GM12892 (cell line): ENCODE data around the gene B3GAT2.
A peak's percentile ranks its signal among the peaks of the same experiment; 100 is the strongest.

Experiments
- DNase-seq: peaks from one replicate; pipeline ENCODE4 v3.0.0; 2011; ENCODE audit not compliant: insufficient read length
- FAIRE-seq: peaks from 2 replicates; lab custom pipeline; 2011; peaks lifted over from hg19 to GRCh38; lab: Jason Lieb, UNC
- POLR2A ChIP-seq: IDR thresholded peaks from 2 replicates; pipeline ENCODE4 v1.6.1; 2011; ENCODE audit warnings: low read depth, low read length, control low read depth
- POLR2AphosphoS5 ChIP-seq: IDR thresholded peaks from 2 replicates; pipeline ENCODE4 v1.6.1; 2011; ENCODE audit warnings: low read depth, low read length, control low read depth
- TAF1 ChIP-seq: IDR thresholded peaks from 2 replicates; pipeline ENCODE4 v1.6.1; 2011; ENCODE audit warnings: low read depth, mild to moderate bottlenecking, control low read depth, low read length, borderline replicate concordance

B3GAT2 gene

GRCh38 chr6:70849348-70850069, 107.4 kb downstream of the B3GAT2 start:
- FAIRE-seq, result no peak
- no peak for DNase-seq
- no peak for TF ChIP-seq POLR2AphosphoS5
- TF ChIP-seq POLR2A, result no peak
- TF ChIP-seq TAF1, result no peak

GRCh38 chr6:70847106-70848084, 109.5 kb downstream of the B3GAT2 start:
- DNase-seq (no peak), FAIRE-seq (no peak)
- TF ChIP-seq POLR2AphosphoS5 (no peak), POLR2A (no peak), TAF1 (no peak)

GRCh38 chr6:70846207-70846835, 110.5 kb downstream of the B3GAT2 start:
- FAIRE-seq (no peak), DNase-seq (no peak)
- no peak for TF ChIP-seq POLR2AphosphoS5
- no peak for TF ChIP-seq POLR2A
- no peak for TF ChIP-seq TAF1

GRCh38 chr6:70844301-70844700, 112.6 kb downstream of the B3GAT2 start:
- FAIRE-seq (no peak), DNase-seq (no peak)
- no peak for TF ChIP-seq TAF1
- no peak for TF ChIP-seq POLR2AphosphoS5
- no peak for TF ChIP-seq POLR2A

GRCh38 chr6:70843328-70843918, 113.4 kb downstream of the B3GAT2 start:
- DNase-seq (no peak), FAIRE-seq (peak; percentile 64)
- TF ChIP-seq TAF1, result no peak
- no peak for TF ChIP-seq POLR2A
- no peak for TF ChIP-seq POLR2AphosphoS5

GRCh38 chr6:70842541-70842940, 114.3 kb downstream of the B3GAT2 start:
- DNase-seq (no peak), FAIRE-seq (no peak)
- no peak for TF ChIP-seq POLR2A
- no peak for TF ChIP-seq POLR2AphosphoS5
- no peak for TF ChIP-seq TAF1

- DNase-seq (no peak), FAIRE-seq (no peak)
- TF ChIP-seq POLR2AphosphoS5 (no peak), TAF1 (no peak), POLR2A (no peak)
Measured at GRCh38 chr6:70841112-70841511, 115.7 kb downstream of the B3GAT2 start.

- DNase-seq (no peak), FAIRE-seq (no peak)
- TF ChIP-seq TAF1 (no peak), POLR2AphosphoS5 (no peak), POLR2A (no peak)
Measured at GRCh38 chr6:70839286-70840266, 117.3 kb downstream of the B3GAT2 start.

GRCh38 chr6:70838907-70839285, 118.0 kb downstream of the B3GAT2 start:
- no peak for TF ChIP-seq POLR2AphosphoS5
- DNase-seq (no peak), FAIRE-seq (no peak)

- TF ChIP-seq POLR2AphosphoS5 (no peak), TAF1 (no peak), POLR2A (no peak)
- FAIRE-seq (no peak), DNase-seq (no peak)
Measured at GRCh38 chr6:70834520-70834919, 122.3 kb downstream of the B3GAT2 start.

GRCh38 chr6:70831427-70831826, 125.4 kb downstream of the B3GAT2 start:
- no peak for FAIRE-seq
- TF ChIP-seq POLR2AphosphoS5 (no peak), TAF1 (no peak), POLR2A (no peak)
- no peak for DNase-seq
